Fibroblast of pulmonary artery (primary cell): ENCODE data around the gene IL4.

ENCODE experiments used
- DNase-seq: peaks from one replicate; pipeline ENCODE4 v3.0.0-alpha.2; 2010; ENCODE audit warnings: low read depth
- H3K4me3 ChIP-seq: replicated peaks from 2 replicates; pipeline ENCODE4 v1.5.1; 2011; ENCODE audit warnings: low read depth, mild to moderate bottlenecking, control low read depth, low read length, moderate library complexity
- CTCF ChIP-seq: IDR thresholded peaks from 2 replicates; pipeline ENCODE4 v1.5.1; 2011; ENCODE audit warnings: mild to moderate bottlenecking, control low read depth, low read length, inconsistent platforms; ENCODE audit errors: missing control alignments

Gene IL4

DNA sequence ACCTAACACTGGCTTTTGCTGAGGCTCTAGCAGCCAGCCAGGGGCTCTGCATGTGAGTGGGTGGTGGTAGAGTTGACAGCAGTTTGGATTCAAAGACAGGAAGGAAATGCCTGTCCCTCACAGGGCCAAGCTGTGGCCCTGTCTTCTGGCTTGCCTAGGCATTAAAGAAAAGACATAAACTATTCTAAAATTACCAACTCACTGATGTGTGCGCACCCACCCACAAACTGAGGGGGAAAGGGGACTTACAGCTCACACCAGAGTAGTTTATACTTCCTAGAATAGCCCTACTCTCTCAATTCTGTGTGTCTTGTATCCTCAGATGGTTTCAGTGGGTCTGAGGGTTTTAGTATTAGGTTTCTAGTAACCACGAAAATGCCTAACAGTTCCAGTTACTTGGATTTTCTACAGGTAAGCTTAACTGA is 34.1 kb upstream of the IL4 start:
- no peak for DNase-seq
- TF ChIP-seq CTCF: no peak
- no peak overlapping the region for H3K4me3 ChIP-seq

DNA sequence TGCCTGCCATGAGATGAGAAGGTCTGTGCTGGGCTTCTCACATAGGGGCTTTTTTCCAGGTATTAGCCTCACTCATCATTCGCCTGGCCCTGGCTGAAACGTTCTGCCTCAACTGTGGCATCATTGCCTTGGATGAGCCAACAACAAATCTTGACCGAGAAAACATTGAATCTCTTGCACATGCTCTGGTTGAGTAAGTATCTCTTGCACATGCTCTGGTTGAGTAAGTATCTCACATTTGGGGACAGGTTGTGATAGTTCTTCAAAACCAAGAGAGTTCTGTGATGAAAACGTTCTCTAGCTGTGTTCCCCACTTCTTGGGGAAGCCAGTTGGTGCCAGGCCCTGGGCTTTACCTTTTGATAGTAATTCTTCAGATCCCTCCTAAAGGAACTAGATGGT is 33.2 kb upstream of the IL4 start:
- H3K4me3 ChIP-seq: no peak overlapping the region
- DNase-seq: no peak
- no peak for TF ChIP-seq CTCF

- no peak overlapping the region for H3K4me3 ChIP-seq
- no peak for TF ChIP-seq CTCF
- DNase-seq: no peak
Observed at GRCh38 chr5:132641241-132641723, 32.5 kb upstream of the IL4 start.

DNA sequence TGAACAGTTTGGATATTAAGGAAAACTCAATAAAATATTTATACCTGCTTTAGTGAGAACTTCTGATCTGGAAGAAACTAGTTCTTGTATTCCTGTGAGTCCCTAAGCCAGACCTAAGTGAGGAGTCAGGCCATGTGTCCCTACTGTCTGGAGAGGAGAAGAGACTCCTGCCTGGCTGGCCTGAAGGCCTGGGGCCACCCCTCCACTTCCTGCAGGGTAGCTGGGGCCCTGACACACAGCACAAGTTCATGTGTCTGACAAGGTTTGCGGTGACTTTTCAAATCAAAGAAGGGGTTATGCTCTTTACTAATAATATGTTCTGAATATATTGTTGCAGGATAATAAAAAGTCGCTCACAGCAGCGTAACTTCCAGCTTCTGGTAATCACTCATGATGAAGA is 31.9 kb upstream of the IL4 start:
- no peak for DNase-seq
- H3K4me3 ChIP-seq: no peak overlapping the region
- TF ChIP-seq CTCF: no peak

DNA sequence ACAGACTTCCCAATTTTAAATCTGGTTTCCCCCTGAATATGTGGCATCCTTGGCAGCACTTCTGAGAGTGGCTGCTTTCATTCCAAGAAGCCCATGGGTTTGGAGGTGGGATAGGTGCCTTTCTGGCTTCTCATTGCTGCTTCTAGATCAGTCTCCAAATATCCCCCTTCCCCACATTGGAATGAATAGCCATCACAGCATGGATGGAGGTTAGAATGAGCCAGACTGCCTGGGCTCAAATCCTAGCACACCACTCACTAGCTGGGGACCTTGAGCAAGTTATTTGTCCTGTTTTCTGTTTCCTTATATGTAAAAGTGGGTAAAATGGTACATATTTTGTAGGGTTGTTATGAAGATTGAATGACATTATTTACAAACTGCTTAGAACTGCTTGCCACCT is 29.6 kb upstream of the IL4 start:
- TF ChIP-seq CTCF: no peak
- no peak for DNase-seq
- H3K4me3 ChIP-seq: no peak overlapping the region

GRCh38 chr5:132646583-132647266 is 27.1 kb upstream of the IL4 start:
- no peak for DNase-seq
- TF ChIP-seq CTCF: no peak
- no peak overlapping the region for H3K4me3 ChIP-seq

GRCh38 chr5:132647473-132647872 is 26.3 kb upstream of the IL4 start:
- no peak for DNase-seq
- TF ChIP-seq CTCF: no peak
- H3K4me3 ChIP-seq: no peak overlapping the region
